T-helper 2 cell treated with Interferon-gamma antibody and Interleukin-4, amounts not matched to agents 5 μg/mL and 100 μg/mL, for 36 hours (primary cell): Measurements from ENCODE around the gene IGF2BP3.

Source experiments
- DNase-seq: peaks from one replicate; pipeline ENCODE4 v3.0.0; 2021; ENCODE audit warnings: low spot score
- H3K27ac Mint-ChIP-seq: one replicate; pipeline ENCODE4 v1.8.0; 2021; ENCODE audit warnings: mild to moderate bottlenecking, mixed read lengths
- H3K27me3 Mint-ChIP-seq: one replicate; pipeline ENCODE4 v1.8.0; 2021; ENCODE audit warnings: low read depth, mixed read lengths
- H3K36me3 Mint-ChIP-seq: one replicate; pipeline ENCODE4 v1.8.0; 2021; ENCODE audit warnings: low read depth, mixed read lengths
- H3K4me1 Mint-ChIP-seq: one replicate; pipeline ENCODE4 v1.8.0; 2021; ENCODE audit warnings: low read depth, mixed read lengths
- H3K4me3 Mint-ChIP-seq: one replicate; pipeline ENCODE4 v1.8.0; 2022; ENCODE audit warnings: mild to moderate bottlenecking, moderate library complexity, mixed read lengths
- H3K9me3 Mint-ChIP-seq: one replicate; pipeline ENCODE4 v1.8.0; 2021; ENCODE audit warnings: mixed read lengths

The IGF2BP3 gene

DNA sequence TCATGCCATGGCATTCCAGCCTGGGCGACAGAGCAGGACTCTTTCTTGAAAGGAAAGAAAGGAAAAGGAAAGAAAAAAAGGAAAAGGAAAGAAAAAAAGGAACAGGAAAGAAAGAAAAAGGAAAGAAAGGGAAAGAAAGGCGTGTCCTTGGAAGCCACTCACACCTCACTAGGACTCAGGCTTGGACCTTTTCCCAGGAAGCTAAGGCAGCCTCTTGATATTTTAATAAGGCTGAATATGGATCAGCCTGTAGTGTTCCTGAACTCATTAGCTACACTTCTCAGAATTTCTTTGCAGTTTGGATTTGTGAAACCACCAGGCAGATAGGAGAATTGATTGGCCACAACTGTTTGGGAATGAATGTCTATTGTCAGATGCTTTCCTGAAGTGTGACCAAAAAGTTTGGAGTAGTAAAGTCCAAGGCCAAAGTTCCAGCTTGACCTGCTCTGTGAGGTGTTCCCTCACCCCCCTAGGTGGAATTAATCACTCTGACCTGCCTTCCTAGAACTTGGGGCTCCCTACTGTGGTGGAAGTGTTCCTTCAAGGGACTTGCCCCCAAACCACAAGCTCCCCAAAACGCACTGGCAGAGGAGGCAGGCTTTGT lies 178.2 kb downstream of the IGF2BP3 start:
- no peak for DNase-seq
- Mint-ChIP-seq H3K36me3 (peaks cover 1% of the 10 kb centered on the region), H3K4me1 (peaks cover 11% of the 10 kb centered on the region), H3K9me3 (no peaks in the 10 kb centered on the region), H3K27ac (no peak overlapping the region), H3K27me3 (no peaks in the 10 kb centered on the region), H3K4me3 (no peak overlapping the region)

DNA sequence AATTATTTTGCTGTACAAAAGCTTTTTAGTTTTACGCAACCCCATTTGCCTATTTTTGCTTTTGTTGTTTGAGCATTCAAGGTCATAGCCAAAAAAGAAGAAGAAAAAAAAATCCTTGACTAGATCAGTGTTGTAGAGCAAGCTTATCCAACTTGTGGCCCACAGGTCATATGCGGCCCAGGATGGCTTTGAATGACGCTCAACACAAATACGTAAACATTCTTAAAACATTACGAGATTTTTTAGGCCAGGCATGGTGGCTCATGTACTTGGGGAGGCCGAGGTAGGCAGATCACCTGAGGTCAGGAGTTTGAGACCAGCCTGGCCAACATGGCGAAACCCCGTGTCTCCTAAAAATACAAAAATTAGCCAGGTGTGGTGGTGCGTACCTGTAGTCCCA lies 179.3 kb downstream of the IGF2BP3 start:
- Mint-ChIP-seq H3K4me3 (no peak overlapping the region), H3K4me1 (peaks cover 11% of the 10 kb centered on the region), H3K27ac (no peak overlapping the region), H3K27me3 (no peaks in the 10 kb centered on the region), H3K36me3 (peaks cover 1% of the 10 kb centered on the region), H3K9me3 (no peaks in the 10 kb centered on the region)
- DNase-seq: no peak

- Mint-ChIP-seq H3K4me3 (no peak overlapping the region), H3K36me3 (peaks cover 1% of the 10 kb centered on the region), H3K4me1 (peaks cover 13% of the 10 kb centered on the region), H3K27me3 (no peaks in the 10 kb centered on the region), H3K27ac (peak overlapping the region; percentile 58), H3K9me3 (no peaks in the 10 kb centered on the region)
- DNase-seq: no peak
Measured at GRCh38 chr7:23287612-23288011, 182.7 kb downstream of the IGF2BP3 start.

GRCh38 chr7:23285657-23286646 lies 184.3 kb downstream of the IGF2BP3 start:
- H3K27ac Mint-ChIP-seq: no peak overlapping the region
- no peak overlapping the region for H3K4me3 Mint-ChIP-seq
- H3K4me1 Mint-ChIP-seq: peaks cover 13% of the 10 kb centered on the region
- no peak for DNase-seq
- no peaks in the 10 kb centered on the region for H3K27me3 Mint-ChIP-seq
- H3K36me3 Mint-ChIP-seq: peaks cover 1% of the 10 kb centered on the region
- H3K9me3 Mint-ChIP-seq: no peaks in the 10 kb centered on the region

DNA sequence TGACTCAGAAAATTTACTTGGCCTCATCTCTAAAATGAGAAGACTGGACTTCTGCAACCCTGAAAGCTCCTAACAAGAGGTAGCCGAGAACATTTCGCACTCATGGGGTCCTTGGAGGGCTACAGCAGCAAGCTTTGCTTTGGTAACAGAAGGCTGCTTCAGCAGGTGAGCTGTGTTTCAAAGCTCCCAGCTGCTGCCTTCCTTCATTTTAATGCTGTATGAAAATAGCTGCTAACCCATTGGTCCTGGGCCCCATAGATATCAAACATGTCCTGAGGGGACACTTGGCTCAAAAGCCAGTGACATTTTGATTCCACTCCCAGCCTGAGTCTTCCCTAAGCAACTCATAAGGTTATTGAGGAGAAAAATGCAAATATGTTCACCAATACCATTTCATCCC lies 185.4 kb downstream of the IGF2BP3 start:
- no peaks in the 10 kb centered on the region for H3K9me3 Mint-ChIP-seq
- H3K4me3 Mint-ChIP-seq: no peak overlapping the region
- no peak overlapping the region for H3K27ac Mint-ChIP-seq
- H3K4me1 Mint-ChIP-seq: peaks cover 13% of the 10 kb centered on the region
- no peaks in the 10 kb centered on the region for H3K27me3 Mint-ChIP-seq
- H3K36me3 Mint-ChIP-seq: peaks cover 1% of the 10 kb centered on the region
- DNase-seq: no peak

GRCh38 chr7:23283086-23283485 lies 187.2 kb downstream of the IGF2BP3 start:
- Mint-ChIP-seq H3K27ac (no peak overlapping the region), H3K4me3 (no peak overlapping the region), H3K27me3 (no peaks in the 10 kb centered on the region), H3K4me1 (peaks cover 10% of the 10 kb centered on the region), H3K36me3 (peaks cover 1% of the 10 kb centered on the region), H3K9me3 (no peaks in the 10 kb centered on the region)
- no peak for DNase-seq

- Mint-ChIP-seq H3K27ac (no peak overlapping the region), H3K4me1 (peaks cover 6% of the 10 kb centered on the region), H3K27me3 (no peaks in the 10 kb centered on the region), H3K4me3 (no peak overlapping the region), H3K9me3 (no peaks in the 10 kb centered on the region), H3K36me3 (no peaks in the 10 kb centered on the region)
- DNase-seq: no peak
Measured at GRCh38 chr7:23279819-23280525, 190.3 kb downstream of the IGF2BP3 start.

GRCh38 chr7:23277359-23277989 lies 192.8 kb downstream of the IGF2BP3 start:
- no peaks in the 10 kb centered on the region for H3K36me3 Mint-ChIP-seq
- H3K4me3 Mint-ChIP-seq: no peak overlapping the region
- no peak overlapping the region for H3K27ac Mint-ChIP-seq
- no peaks in the 10 kb centered on the region for H3K27me3 Mint-ChIP-seq
- H3K9me3 Mint-ChIP-seq: no peaks in the 10 kb centered on the region
- H3K4me1 Mint-ChIP-seq: peaks cover 23% of the 10 kb centered on the region
- peak; percentile 25 for DNase-seq

GRCh38 chr7:23276947-23277346 lies 193.3 kb downstream of the IGF2BP3 start:
- Mint-ChIP-seq H3K27ac (no peak overlapping the region), H3K4me3 (no peak overlapping the region), H3K36me3 (no peaks in the 10 kb centered on the region), H3K9me3 (no peaks in the 10 kb centered on the region), H3K4me1 (peaks cover 27% of the 10 kb centered on the region), H3K27me3 (peaks cover 4% of the 10 kb centered on the region)
- DNase-seq: no peak

GRCh38 chr7:23276376-23276775 lies 193.9 kb downstream of the IGF2BP3 start:
- peaks cover 4% of the 10 kb centered on the region for H3K27me3 Mint-ChIP-seq
- peaks cover 27% of the 10 kb centered on the region for H3K4me1 Mint-ChIP-seq
- no peaks in the 10 kb centered on the region for H3K36me3 Mint-ChIP-seq
- no peak overlapping the region for H3K4me3 Mint-ChIP-seq
- H3K9me3 Mint-ChIP-seq: no peaks in the 10 kb centered on the region
- no peak for DNase-seq
- H3K27ac Mint-ChIP-seq: no peak overlapping the region

DNA sequence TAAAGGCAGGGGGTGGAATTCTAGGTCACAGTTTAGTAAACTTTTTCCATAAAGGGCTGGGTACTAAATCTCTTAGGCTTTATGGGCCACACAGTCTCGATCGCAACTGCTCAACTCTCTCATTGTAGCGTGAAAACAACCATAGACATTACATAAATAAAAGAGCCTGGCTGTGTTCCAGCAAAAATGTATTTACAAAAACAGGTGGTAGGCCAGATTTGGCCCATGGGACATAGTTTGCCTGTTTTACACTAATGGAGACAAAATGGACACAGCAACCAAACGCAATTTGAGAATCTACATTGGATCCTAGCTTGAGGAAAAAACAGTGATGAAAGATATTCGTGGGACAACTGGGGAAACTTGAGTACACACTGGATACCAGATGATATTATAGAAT lies 194.4 kb downstream of the IGF2BP3 start:
- no peaks in the 10 kb centered on the region for H3K9me3 Mint-ChIP-seq

GRCh38 chr7:23273141-23273599 lies 197.1 kb downstream of the IGF2BP3 start:
- peaks cover 5% of the 10 kb centered on the region for H3K27me3 Mint-ChIP-seq
- H3K9me3 Mint-ChIP-seq: no peaks in the 10 kb centered on the region
- H3K36me3 Mint-ChIP-seq: no peaks in the 10 kb centered on the region
- H3K4me3 Mint-ChIP-seq: peak overlapping the region; percentile 79
- DNase-seq: peak; percentile 85
- H3K27ac Mint-ChIP-seq: peak overlapping the region; percentile 70
- H3K4me1 Mint-ChIP-seq: peaks cover 27% of the 10 kb centered on the region

More for the DNA sequence above, 194.4 kb downstream of the IGF2BP3 start:
- H3K27ac Mint-ChIP-seq: no peak overlapping the region
- peaks cover 27% of the 10 kb centered on the region for H3K4me1 Mint-ChIP-seq
- no peaks in the 10 kb centered on the region for H3K36me3 Mint-ChIP-seq
- peaks cover 4% of the 10 kb centered on the region for H3K27me3 Mint-ChIP-seq
- no peak for DNase-seq
- no peak overlapping the region for H3K4me3 Mint-ChIP-seq

DNA sequence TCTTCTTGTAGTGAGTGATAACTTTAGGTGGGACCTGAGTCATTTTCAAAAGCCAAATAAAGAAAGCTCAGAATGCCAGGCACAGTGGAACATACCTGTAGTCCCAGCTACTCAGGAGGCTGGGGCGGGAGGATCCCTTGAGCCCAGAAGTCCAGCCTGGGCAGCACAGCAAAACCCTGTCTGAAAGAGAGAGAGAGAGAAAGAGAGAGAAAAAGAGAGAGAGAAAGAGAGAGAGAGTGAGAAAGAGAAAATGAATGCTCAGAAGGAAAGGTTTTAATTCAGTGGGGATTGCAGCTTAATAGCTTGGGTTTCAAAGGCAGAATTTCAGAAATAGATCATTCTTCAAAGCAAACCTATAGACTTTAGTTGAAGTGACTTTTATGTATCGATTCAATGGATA lies 198.0 kb downstream of the IGF2BP3 start:
- no peak overlapping the region for H3K27ac Mint-ChIP-seq
- no peak overlapping the region for H3K4me3 Mint-ChIP-seq
- no peaks in the 10 kb centered on the region for H3K9me3 Mint-ChIP-seq
- H3K27me3 Mint-ChIP-seq: peaks cover 8% of the 10 kb centered on the region
- DNase-seq: no peak
- H3K4me1 Mint-ChIP-seq: peaks cover 26% of the 10 kb centered on the region
- H3K36me3 Mint-ChIP-seq: no peaks in the 10 kb centered on the region
